HTR-8/SVneo (cell line): Measurements from ENCODE around the gene TEKT4.
"Not testable (repeated sequence)": the region's sequence is repeated elsewhere in the genome, so short reads cannot be mapped to it uniquely, and the experiment has no call there.

Experiments used
- DNase-seq: peaks from one replicate; pipeline ENCODE4 v3.0.0; 2011; ENCODE audit warnings: low spot score, mixed read lengths; ENCODE audit not compliant: insufficient read length
- FAIRE-seq: peaks from 2 replicates; lab custom pipeline; 2011; peaks lifted over from hg19 to GRCh38; lab: Jason Lieb, UNC

The TEKT4 gene

DNA sequence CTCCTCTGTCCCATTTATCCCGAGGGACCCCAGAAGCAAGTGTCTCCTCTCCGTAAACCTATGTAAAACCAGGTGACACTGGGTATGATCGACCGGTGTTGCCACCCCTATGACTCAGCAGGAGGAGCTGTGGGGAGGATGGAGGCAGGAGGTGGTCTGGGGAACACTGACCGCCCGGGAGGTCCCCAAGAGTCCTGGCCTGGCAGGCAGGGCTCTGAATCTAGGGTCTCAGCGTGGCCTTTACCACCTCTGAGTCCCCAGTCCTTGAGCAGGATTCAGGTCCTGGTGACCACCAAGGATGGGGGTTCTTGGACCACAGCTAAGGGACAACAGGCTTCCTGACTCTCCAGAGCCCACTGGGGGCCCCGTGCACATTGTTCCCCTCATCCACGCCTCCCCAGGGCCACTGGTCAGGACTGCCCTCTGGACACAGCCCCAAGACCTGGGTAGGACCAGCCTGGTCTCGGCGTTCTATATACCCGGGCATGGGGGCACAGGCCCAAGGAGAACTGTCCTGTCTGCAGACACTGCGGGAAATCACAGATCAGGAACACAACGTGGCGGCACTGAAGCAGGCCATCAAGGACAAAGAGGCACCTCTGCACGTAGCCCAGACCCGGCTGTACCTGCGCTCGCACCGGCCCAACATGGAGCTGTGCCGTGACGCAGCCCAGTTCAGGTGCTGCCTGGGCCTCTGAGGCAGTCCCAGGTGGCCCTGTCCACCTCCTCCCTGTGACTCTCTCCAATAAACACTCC, 4.0 kb downstream of the TEKT4 start:
- peak; percentile 86 for FAIRE-seq

DNA sequence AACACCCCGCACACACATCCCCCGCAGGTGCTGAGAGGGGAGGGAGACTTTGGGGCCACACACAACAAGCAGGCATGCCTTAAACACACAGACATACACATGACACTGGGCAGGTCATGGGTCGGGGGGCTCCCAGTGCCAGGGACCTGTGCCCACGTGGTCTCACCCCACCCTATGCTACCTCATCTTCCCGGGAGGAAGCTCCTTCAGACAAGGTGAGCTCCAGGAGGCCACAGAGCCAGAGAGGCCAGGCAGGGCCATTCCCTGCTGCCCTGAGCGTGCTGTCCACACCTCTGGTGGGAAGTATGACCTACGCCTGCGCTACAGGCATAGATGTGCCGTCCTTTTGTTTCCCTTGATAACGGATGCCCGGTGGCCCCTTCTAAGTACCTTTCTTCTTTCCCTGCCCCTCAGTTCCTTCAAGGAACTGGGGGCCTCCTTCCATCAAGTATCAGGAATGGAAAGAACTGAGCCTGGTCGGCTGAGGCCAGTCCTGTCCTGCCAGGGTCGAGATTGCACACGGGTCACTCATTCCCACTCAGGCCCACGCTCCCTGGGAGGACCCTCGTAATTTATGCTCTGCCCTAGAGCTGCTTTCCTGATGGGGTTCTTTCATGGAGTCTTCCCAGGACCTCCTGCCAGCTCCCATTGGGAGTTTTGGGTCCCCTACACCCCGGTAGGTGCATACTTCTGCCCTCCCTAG, 4.7 kb downstream of the TEKT4 start:
- FAIRE-seq, result peak; percentile 67
- DNase-seq, result no peak

More for the DNA sequence above, 4.0 kb downstream of the TEKT4 start:
- no peak for DNase-seq

DNA sequence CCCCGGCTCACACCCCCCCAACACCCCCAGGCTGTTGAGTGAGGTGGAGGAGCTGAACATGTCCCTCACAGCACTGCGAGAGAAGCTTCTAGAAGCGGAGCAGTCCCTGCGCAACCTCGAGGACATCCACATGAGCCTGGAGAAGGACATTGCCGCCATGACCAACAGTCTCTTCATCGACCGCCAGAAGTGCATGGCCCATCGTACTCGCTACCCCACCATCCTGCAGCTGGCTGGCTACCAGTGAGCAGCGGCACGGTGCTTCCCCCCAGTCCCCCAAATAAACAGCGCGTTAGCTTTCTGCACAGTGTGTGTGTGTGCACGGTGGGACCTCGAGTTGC, 5.3 kb downstream of the TEKT4 start:
- DNase-seq, result no peak
- FAIRE-seq, result peak; percentile 92

DNA sequence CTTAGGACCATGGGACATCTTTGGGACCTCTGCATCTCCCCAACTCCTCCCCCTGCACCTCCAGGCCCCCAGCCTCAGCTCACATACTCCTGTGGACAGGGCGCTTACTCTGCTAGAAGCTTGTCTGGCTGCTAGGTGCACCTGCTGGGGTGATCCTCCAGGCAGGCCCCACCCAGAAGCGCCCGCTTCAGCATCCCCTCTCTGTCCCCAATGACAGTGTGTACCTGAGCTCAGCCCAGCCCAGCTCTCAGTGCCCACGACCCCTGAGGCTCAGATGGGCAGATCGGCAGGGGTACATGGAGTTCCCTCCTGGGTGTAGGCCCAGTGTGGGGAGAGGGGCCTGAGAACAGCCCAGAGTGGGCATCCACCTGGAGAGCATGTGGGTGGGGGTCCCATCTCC, 5.9 kb downstream of the TEKT4 start:
- DNase-seq (no peak), FAIRE-seq (no peak)

DNA sequence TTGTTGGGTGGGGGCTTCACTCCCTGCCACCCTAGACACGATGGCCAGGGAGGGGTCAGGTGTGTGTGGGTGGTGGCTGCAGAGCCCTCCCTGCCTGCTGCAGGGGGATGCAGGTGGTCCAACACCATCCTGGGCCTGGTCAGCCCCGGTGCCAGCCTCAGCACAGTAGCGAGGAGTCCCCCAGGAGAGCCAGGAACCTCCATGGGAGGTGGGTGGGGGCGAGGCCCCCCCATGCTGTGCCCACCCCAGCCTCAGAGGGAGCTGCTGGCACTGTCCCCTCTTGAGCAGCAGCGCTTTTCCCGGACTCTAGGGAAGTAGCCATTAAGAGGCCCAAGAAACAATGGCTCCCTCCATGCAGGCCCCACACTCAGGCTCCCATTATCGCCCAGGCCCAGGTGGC, 7.3 kb downstream of the TEKT4 start:
- peak; percentile 26 for FAIRE-seq
- DNase-seq, result not testable (repeated sequence)

DNA sequence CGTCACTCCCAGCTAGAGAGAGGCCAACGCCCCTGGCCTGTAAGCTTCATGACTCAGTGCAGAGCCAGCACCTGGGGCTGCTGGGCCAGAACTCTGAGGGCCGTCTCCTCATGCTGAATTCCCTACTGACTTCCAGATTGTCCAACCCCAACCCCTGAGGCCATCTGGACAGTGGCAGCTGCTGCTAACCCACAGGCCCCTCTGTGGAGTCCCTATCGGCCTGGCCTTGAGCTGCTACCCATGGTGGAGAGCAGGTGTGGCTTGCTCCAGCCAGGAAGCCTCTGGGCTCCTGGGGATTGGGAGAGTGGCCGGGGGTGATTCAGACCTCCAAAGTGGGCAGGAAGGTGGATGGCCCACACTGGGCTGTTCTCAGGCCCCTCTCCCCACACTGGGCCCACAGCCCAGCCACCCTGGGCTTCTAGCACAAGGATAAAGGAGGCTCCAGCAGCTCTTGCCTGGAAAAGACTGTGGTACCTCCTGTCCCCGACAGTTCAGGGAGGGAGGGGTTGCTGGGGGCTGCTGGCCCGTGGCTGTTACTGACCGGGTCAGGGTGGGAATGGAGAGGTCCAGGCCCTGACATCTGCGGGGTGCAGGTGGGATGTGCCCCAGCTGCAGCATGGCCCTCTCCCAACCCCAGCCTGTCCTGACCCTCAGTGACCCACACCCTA, 8.2 kb downstream of the TEKT4 start:
- no peak for DNase-seq
- no peak for FAIRE-seq

DNA sequence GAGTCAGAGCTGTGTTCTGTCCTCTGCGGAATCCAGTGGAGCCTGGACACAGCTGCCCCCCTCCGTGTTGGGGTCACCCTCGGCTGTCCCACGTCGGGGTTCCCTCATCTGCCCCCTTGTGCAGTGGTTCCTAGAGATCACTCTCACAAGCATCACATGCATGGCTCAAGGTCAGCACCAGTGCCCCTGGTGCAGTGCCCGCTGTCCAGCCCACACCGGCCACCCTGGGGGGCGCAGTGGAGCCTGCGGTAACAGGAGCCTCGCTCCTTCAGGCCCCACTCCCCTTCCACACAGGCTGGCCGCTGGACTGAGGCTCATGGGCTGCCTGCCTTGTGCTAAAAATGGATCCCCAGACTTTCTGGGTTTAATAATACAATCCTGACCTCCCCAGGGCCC, 8.8 kb downstream of the TEKT4 start:
- FAIRE-seq, result no peak
- DNase-seq, result no peak

DNA sequence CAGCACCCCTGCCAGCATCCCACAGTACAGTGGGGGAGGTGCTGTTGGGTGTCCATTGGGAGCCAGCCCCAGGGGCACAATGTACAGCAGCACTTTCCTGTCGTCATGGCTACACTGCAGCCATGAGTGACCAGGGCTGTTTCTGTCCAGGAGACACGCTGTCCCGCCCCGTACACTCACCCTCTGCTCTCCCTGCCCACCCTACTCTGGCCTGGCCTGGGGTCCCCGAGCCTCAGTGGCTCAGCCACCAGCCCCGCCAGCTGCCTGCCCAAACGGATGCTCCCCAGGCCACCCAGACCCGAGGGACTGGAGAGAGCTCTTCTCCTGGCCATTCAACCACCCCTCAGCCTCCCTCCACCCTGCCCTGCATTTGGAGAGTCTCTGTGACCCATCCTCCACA, 9.3 kb downstream of the TEKT4 start:
- FAIRE-seq (no peak), DNase-seq (no peak)

DNA sequence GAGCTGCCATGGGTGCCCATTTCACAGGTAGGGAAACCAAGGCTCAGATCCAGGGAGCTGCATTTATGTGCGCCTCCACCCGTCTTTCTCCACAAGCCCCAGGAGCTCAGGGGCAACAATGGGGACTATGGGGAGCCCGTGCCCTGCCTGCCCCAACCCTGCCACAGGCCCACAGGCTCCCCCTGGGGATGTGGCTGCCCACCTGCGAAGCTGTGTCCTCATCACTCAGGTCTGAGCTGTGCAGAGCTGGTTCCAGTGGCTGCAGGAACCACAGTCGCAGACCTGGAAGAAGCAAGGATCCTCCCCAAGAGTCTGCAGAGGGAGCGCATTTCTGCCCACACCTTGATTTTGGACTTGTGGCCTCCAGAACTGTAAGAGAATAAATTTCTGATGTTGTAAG, 9.8 kb downstream of the TEKT4 start:
- DNase-seq (no peak), FAIRE-seq (no peak)

DNA sequence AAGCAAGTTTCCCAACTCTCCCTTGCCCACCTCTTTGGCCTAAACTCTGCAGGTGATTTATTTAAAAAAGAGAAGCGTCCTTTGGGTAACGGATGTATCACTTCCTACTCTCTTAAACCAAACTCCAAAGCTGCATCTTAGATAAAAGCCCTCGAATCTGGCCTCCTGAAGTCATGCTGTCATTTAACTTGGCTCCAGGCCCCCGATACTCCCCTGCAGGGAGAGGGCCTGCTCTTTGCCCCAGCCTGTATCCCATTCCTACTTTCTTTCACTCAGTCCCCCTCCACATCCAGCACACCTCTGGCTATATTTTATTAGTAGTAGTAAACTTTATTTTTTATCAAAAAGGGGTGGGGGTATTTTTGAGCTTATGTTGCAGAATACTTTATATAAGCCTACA, 19.0 kb downstream of the TEKT4 start:
- no peak for DNase-seq
- FAIRE-seq, result no peak

DNA sequence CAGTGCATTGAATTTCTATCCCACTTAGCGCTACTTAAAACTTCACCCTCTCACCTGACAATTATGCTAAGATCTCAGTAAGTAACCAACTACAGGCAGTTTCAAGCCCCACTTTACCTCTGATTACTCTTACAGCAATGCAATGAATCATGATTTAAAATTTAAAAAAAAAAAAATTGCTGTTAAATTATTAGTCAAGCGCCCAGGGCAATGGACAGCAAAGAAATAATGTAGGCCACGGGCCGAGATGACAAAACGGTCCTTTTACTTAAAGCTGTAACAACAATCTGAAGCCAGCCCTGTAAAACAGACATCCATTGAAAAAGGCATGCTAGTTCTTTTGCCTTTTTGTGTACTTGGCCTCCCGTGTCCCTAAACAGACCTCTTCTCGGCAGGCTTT, 24.0 kb downstream of the TEKT4 start:
- FAIRE-seq, DNase-seq: not testable (repeated sequence)

DNA sequence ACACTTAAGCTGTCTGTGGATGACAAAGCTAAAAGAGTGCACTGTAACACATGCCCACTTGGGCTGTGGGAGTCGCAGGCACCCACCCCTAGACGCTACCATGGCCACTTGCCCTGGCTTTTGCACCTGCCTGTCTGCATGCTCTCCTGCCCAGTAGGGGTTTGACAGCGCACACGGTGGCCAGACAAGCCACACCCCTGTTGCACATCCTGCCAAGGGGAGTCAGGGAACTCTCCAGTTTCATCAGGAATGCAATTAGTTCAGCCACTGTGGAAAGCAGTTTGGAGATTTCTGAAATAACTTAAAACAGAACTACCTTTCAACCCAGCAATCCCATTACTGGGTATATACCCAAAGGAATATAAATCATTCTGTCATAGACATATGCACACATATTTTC, 35.7 kb downstream of the TEKT4 start:
- FAIRE-seq, result peak; percentile 38
- DNase-seq, result not testable (repeated sequence)

DNA sequence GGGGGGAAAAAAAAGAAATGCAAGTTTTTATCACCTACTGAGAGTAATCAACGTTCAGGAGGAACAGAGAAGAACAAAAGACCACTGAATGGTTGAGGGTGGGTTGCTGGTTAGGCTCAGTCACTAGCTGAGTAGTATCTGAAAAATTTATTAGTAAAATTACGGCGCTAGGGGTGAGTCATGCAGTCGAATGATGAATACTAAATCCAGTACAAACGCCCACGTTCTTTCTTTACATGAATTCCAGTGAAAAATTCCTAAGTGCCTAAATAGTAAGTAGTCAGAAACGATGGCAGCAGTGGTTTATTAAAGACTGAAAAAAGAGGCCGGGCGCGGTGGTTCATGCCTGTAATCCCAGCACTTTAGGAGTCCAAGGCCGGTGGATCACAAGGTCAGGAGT, 52.0 kb downstream of the TEKT4 start:
- FAIRE-seq (no peak), DNase-seq (peak; percentile 33)

DNA sequence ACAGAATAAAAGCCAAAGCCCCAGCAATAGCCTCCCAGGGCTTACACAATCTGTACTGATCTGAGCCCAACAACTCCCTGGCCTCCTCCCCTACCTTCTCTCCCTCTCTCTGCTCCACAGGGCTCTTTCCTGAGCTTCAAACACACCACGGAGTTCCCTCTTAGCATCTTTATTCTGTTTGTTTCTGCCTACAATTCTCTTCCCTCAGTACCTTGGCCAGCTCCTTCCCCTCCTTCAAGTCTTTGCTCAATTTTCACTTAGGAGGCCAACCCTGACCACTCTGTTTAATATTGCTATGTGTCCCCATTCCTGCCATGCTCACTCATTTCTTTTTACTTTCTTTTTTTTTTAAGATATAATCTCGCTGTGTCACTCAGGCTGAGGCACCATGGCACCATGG, 53.8 kb downstream of the TEKT4 start:
- FAIRE-seq, DNase-seq: not testable (repeated sequence)
